ENCODE measurements around the gene FCGBP. TPM values are rescaled to one million over a fixed set of nuclear protein-coding genes. Genes with fewer than 3 reads are reported as not detected.

FCGBP gene
- polyA plus RNA-seq, 2 of the 4 experiments (the other 2 are of a cell fraction), result 0.74 to 1.4 TPM

DNA sequence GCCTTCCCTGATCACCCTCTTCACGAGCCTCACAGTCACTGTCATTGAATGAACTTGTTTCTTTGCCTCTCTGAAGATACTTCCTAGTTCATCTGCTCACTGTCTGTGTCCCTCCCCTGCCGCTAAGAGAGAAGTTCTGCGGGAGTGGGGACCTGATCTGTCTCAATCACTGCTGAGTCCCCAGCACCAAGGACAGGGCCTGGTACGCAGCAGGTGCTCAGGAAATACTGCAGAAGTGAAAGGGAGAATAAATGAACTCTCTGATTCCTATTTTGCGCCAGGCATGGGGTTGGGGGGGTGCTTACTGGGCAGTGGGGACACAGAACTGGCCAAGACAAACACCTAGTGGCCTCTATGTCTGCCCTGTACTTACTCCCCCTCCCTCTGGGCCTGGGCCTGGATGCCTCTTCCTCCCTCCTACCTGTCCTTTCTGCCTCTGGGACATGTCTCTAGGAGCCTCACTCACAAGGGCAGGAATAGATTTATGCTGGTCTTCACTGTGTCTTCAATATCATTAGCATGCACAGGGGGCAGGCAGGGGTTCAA, 17.5 kb downstream of the FCGBP start:
- TF ChIP-seq, protein P1, sequence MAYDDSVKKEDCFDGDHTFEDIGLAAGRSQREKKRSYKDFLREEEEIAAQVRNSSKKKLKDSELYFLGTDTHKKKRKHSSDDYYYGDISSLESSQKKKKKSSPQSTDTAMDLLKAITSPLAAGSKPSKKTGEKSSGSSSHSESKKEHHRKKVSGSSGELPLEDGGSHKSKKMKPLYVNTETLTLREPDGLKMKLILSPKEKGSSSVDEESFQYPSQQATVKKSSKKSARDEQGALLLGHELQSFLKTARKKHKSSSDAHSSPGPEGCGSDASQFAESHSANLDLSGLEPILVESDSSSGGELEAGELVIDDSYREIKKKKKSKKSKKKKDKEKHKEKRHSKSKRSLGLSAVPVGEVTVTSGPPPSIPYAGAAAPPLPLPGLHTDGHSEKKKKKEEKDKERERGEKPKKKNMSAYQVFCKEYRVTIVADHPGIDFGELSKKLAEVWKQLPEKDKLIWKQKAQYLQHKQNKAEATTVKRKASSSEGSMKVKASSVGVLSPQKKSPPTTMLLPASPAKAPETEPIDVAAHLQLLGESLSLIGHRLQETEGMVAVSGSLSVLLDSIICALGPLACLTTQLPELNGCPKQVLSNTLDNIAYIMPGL (CRISPR knock-in tag; IDR thresholded peaks at IDR 0.05; ENCODE audit: borderline replicate concordance), result no peak
- TF ChIP-seq, protein P2, sequence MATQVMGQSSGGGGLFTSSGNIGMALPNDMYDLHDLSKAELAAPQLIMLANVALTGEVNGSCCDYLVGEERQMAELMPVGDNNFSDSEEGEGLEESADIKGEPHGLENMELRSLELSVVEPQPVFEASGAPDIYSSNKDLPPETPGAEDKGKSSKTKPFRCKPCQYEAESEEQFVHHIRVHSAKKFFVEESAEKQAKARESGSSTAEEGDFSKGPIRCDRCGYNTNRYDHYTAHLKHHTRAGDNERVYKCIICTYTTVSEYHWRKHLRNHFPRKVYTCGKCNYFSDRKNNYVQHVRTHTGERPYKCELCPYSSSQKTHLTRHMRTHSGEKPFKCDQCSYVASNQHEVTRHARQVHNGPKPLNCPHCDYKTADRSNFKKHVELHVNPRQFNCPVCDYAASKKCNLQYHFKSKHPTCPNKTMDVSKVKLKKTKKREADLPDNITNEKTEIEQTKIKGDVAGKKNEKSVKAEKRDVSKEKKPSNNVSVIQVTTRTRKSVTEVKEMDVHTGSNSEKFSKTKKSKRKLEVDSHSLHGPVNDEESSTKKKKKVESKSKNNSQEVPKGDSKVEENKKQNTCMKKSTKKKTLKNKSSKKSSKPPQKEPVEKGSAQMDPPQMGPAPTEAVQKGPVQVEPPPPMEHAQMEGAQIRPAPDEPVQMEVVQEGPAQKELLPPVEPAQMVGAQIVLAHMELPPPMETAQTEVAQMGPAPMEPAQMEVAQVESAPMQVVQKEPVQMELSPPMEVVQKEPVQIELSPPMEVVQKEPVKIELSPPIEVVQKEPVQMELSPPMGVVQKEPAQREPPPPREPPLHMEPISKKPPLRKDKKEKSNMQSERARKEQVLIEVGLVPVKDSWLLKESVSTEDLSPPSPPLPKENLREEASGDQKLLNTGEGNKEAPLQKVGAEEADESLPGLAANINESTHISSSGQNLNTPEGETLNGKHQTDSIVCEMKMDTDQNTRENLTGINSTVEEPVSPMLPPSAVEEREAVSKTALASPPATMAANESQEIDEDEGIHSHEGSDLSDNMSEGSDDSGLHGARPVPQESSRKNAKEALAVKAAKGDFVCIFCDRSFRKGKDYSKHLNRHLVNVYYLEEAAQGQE (IDR thresholded peaks at IDR 0.05), result peak; percentile 81
- WGBS (ENCODE audit: missing lambda C conversion rate), result 89% methylated on average over 5 of the region's 5 CpGs
- POLR2A ChIA-PET, result no interaction called here
- no peak for FAIRE-seq
- no peak overlapping the region for H3K4me2 ChIP-seq
- no peak for DNase-seq (ENCODE audit: low read depth in 1 of 2, low spot score in 1 of 2)
- no peak overlapping the region for H3K4me3 ChIP-seq
- CTCF ChIA-PET, result interaction anchor here (0.5 to 2.1 kb wide), 3 partner anchors 19 to 139 kb away, joined by 3 to 8 read pairs (median 4); partner anchors contain the start of genes PSMC4 and ZNF780B
- H3K4me1 ChIP-seq, result peaks cover 10% of the 10 kb centered on the region; the same call in 2 of the 3 replicates
- peak; percentile 17 to 25; a peak in 2 of 6 replicates for ATAC-seq
- 0 out of 6 replicates have a peak overlapping the region, but pooled peaks of 1 of the 2 experiments have one; percentile 0 for H3K27ac ChIP-seq
- no peaks in the 10 kb centered on the region for H3K9me3 ChIP-seq

DNA sequence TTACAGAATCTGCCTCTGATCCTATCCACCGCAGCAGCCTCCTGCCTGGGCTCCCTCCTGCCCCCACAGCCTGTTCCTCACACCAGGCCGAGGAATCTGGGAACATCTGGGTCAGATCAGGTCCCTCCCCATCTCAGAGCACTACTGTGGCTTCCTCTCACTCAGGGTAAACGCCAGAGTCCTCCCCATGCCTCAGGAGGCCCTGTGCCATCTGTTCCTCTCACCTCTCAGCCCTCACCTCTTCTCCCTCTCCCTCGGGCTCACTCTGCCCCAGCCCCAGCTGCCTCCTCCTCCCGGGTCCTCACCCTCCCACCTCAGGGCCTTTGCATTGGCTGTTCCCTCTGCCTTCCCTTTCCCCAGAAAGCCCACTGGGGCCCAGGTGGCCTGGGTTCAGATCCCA, 18.2 kb downstream of the FCGBP start:
- 68% methylated on average over 5 of the region's 5 CpGs for WGBS (ENCODE audit: missing lambda C conversion rate)
- H3K9me3 ChIP-seq, result no peaks in the 10 kb centered on the region
- POLR2A ChIA-PET, result no interaction called here
- TF ChIP-seq MAZ (IDR thresholded peaks at IDR 0.05; ENCODE audit: borderline replicate concordance, low read depth, low read length) (no peak), HEYL (CRISPR knock-in tag; IDR thresholded peaks at IDR 0.05) (no peak), KDM5A (IDR thresholded peaks at IDR 0.05) (no peak), MYC (IDR thresholded peaks at IDR 0.05; ENCODE audit: borderline replicate concordance, low read length) (no peak), JUNB (IDR thresholded peaks at IDR 0.05) (no peak)
- H3K4me3 ChIP-seq, result no peak overlapping the region
- DNase-seq (ENCODE audit: low read depth in 1 of 2, low spot score in 1 of 2), result no peak
- peak overlapping the region in 1 of 2 experiments; percentile 9; a peak in 1 of 6 replicates for H3K27ac ChIP-seq
- no peak for FAIRE-seq
- CTCF ChIA-PET, result interaction anchor here (0.5 to 2.8 kb wide), 5 partner anchors 11 to 140 kb away, joined by 3 to 22 read pairs (median 4); partner anchors contain the start of genes PSMC4 and ZNF780B
- ATAC-seq, result peak; percentile 23 to 39; a peak in 3 of 6 replicates
- H3K4me1 ChIP-seq, result peaks cover 10% of the 10 kb centered on the region; the same call in 2 of the 3 replicates
- H3K4me2 ChIP-seq, result no peak overlapping the region

DNA sequence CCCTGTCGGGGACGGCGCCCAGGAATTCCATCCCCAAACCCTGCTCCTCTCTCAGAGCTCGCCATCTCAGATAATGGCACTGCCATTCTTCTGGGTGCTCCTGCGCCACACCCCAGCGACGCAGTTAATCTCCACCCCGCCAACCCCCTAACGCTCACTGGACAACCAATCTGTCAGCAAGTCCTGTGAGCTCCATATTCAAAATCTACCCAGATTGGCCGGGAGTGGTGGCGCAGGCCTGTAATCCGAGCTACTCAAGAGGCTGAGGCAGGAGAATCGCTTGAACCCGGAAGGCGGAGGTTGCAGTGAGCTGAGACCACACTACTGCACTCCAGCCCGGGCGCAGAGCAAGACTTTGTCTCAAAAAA, 18.6 kb downstream of the FCGBP start:
- WGBS (ENCODE audit: missing lambda C conversion rate), result 93% methylated on average over 17 of the region's 17 CpGs
- ATAC-seq, result no peak
- CTCF ChIA-PET, result interaction anchor here (0.7 to 2.8 kb wide), 5 partner anchors 11 to 255 kb away, joined by 3 to 22 read pairs (median 4); partner anchors contain the start of gene PSMC4

More for the DNA sequence above, 18.6 kb downstream of the FCGBP start:
- Histone ChIP-seq H3K9me3 (no peaks in the 10 kb centered on the region), H3K27ac (peak overlapping the region in 1 of 2 experiments; percentile 9; a peak in 2 of 6 replicates), H3K4me3 (no peak overlapping the region), H3K4me1 (peaks cover 10% of the 10 kb centered on the region; the same call in 2 of the 3 replicates), H3K4me2 (no peak overlapping the region)
- no peak for FAIRE-seq
- no peak for TF ChIP-seq FOXS1 (CRISPR knock-in tag; IDR thresholded peaks at IDR 0.05)
- no peak for TF ChIP-seq POLR2AphosphoS2 (conservative IDR thresholded peaks at IDR 0.05; ENCODE audit: low read length)
- TF ChIP-seq ESRRA (IDR thresholded peaks at IDR 0.05; ENCODE audit: borderline replicate concordance, low read length), result no peak
- TF ChIP-seq, protein P3, sequence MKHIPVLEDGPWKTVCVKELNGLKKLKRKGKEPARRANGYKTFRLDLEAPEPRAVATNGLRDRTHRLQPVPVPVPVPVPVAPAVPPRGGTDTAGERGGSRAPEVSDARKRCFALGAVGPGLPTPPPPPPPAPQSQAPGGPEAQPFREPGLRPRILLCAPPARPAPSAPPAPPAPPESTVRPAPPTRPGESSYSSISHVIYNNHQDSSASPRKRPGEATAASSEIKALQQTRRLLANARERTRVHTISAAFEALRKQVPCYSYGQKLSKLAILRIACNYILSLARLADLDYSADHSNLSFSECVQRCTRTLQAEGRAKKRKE (CRISPR knock-in tag; IDR thresholded peaks at IDR 0.05; ENCODE audit: low read depth), result no peak
- TF ChIP-seq NFE2L2 (conservative IDR thresholded peaks at IDR 0.05; ENCODE audit: low read length), result no peak
- TF ChIP-seq HEYL (CRISPR knock-in tag; IDR thresholded peaks at IDR 0.05), result no peak
- TF ChIP-seq, protein P4, sequence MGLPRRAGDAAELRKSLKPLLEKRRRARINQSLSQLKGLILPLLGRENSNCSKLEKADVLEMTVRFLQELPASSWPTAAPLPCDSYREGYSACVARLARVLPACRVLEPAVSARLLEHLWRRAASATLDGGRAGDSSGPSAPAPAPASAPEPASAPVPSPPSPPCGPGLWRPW (IDR thresholded peaks at IDR 0.05), result no peak
- TF ChIP-seq RARB (CRISPR knock-in tag; IDR thresholded peaks at IDR 0.05), result no peak
- TF ChIP-seq, protein P5, sequence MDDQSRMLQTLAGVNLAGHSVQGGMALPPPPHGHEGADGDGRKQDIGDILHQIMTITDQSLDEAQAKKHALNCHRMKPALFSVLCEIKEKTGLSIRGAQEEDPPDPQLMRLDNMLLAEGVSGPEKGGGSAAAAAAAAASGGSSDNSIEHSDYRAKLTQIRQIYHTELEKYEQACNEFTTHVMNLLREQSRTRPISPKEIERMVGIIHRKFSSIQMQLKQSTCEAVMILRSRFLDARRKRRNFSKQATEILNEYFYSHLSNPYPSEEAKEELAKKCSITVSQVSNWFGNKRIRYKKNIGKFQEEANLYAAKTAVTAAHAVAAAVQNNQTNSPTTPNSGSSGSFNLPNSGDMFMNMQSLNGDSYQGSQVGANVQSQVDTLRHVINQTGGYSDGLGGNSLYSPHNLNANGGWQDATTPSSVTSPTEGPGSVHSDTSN (IDR thresholded peaks at IDR 0.05), result no peak
- TF ChIP-seq, protein P6, sequence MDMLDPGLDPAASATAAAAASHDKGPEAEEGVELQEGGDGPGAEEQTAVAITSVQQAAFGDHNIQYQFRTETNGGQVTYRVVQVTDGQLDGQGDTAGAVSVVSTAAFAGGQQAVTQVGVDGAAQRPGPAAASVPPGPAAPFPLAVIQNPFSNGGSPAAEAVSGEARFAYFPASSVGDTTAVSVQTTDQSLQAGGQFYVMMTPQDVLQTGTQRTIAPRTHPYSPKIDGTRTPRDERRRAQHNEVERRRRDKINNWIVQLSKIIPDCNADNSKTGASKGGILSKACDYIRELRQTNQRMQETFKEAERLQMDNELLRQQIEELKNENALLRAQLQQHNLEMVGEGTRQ (IDR thresholded peaks at IDR 0.05), result no peak
- TF ChIP-seq ZC3H11A (IDR thresholded peaks at IDR 0.05), result no peak
- TF ChIP-seq PHF8 (IDR thresholded peaks at IDR 0.05; ENCODE audit: borderline replicate concordance, low read depth), result no peak
- no peak for TF ChIP-seq CEBPB (IDR thresholded peaks at IDR 0.05)
- TF ChIP-seq, protein P7, sequence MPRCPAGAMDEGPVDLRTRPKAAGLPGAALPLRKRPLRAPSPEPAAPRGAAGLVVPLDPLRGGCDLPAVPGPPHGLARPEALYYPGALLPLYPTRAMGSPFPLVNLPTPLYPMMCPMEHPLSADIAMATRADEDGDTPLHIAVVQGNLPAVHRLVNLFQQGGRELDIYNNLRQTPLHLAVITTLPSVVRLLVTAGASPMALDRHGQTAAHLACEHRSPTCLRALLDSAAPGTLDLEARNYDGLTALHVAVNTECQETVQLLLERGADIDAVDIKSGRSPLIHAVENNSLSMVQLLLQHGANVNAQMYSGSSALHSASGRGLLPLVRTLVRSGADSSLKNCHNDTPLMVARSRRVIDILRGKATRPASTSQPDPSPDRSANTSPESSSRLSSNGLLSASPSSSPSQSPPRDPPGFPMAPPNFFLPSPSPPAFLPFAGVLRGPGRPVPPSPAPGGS (IDR thresholded peaks at IDR 0.05), result no peak
- no peak for TF ChIP-seq CHD4 (IDR thresholded peaks at IDR 0.05; ENCODE audit: borderline replicate concordance)
- no peak for TF ChIP-seq KDM1A (IDR thresholded peaks at IDR 0.05; ENCODE audit: low read depth)
- no peak for DNase-seq (ENCODE audit: low read depth in 1 of 2, low spot score in 1 of 2)
- POLR2A ChIA-PET, result no interaction called here
